GM19324 (cell line): ENCODE data around the gene MOCS2.
A peak's percentile ranks its signal among the peaks of the same experiment; 100 is the strongest.

ENCODE experiments used
- ATAC-seq: cut with Tn5 transposase; IDR thresholded peaks from one replicate; pipeline ENCODE4 v1.9.1; 2021; ENCODE audit warnings: mild to moderate bottlenecking, moderate library complexity; ENCODE audit not compliant: unreplicated experiment, low FRiP score

The MOCS2 gene

GRCh38 chr5:53095931-53096525 lies 13.5 kb downstream of the MOCS2 start:
- no peak for ATAC-seq

DNA sequence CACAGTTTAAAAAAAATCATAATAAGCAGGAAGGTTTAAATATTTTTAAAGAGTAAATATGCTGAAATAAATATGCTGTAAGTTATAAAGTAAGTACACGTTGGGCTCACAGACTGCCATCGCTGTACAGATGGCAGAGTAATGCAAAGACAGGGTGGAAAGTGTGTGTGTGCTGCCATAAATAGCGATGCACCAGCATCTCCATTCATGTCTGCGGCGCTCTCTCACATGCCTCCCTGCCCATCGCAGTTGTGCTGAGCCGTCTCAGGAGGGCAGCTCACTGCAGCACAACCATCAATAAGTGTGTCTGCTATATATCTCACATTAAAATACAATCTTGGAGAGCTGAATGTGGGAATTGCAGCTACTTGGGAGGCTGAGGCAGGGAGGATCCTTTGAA lies 14.3 kb downstream of the MOCS2 start:
- ATAC-seq = no peak

GRCh38 chr5:53092242-53092641 lies 17.3 kb downstream of the MOCS2 start:
- no peak for ATAC-seq

DNA sequence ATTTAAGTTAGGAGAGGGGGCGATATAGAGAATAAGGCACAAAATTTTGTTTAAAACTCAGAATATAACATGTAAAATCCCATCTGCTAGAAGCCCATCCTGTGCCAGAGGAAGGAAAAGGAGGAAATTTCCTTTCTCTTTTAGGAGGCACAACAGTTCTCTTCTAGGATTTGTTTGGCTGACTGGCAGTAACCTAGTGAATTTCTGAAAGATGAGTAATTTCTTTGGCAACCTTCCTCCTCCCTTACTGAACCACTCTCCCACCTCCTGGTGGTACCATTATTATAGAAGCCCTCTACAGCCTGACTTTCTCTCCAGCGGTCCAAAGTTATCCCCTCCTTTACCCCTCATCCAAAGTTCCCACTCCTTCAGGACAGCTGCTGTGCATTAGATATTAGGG lies 18.3 kb downstream of the MOCS2 start:
- no peak for ATAC-seq

GRCh38 chr5:53090229-53090628 lies 19.3 kb downstream of the MOCS2 start:
- no peak for ATAC-seq

GRCh38 chr5:53089481-53089991 lies 20.0 kb downstream of the MOCS2 start:
- peak; percentile 95 for ATAC-seq

DNA sequence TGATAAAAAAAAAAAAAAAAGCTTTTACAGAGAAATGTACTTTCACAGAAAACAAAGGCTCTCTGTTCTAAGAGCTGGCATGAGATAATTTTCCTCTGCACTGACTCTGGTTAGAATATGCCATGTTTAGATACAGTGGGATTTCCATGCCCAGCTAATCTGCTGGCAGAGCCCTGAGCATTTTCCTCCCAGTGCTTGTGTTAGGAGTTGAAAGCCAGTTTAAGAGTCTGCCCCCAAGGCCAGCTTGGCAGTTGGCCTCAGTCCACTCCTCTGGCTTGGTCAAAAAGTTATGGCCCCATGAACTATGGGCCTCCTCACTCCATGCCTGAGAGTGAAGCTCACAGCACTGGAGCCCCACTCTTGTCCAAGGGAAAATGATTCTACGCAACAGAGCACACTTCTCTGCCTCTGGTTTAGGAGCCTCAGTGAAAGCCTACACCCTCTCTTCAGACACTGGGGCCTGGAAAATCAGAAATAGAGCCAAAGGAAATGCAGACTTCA lies 21.9 kb downstream of the MOCS2 start:
- no peak for ATAC-seq

DNA sequence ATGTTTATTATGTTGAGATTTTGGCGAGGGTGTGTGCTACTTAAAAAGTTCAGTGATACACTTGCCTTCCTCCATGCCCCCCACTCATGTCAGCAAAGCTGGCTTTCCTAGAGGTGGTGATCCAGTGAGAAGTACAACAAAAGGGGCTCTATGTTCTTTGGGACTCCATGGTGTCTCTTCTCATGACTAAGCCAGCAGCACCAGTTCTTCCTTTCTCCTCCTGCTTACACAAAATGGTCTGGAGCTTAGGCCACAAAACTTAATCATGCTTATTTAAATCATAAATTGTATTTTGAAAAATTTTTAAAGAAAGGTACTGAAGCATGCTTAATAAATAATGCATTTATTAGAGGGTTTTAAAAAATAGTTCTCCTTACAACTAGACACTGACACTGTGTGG lies 22.4 kb downstream of the MOCS2 start:
- ATAC-seq = no peak

DNA sequence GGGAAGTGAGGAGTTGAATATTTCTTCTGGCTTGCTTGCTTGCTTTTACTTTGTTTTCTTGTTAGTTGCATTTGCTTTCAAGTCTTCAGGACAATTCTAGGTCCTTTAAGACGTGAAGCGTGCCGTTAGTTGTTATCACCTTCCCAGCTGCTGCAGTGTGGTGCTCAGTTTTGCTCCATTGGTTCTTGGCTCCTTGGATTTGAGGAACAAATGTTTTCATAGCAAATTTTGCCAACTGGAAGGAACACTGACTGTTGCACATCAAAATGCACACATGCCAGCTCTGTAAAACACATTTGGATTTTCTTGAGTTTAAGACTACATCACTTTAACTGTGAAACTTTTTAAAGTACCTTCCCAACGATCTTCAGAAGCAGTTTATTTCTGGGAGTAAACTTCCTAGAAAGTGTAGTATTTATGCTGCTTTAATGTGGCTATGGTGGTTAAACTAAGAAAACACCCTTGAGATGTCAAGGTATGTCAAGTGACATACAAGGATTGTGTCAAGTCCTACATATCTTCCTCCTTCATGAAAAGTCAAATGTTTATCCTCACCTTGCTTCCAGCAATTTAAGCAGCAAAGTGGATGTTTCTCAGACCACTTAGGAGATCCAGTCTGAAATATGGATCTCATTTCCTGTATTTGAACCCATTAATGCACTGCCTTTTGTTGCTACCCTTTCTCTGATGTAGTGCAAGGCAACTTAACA lies 24.9 kb downstream of the MOCS2 start:
- no peak for ATAC-seq

DNA sequence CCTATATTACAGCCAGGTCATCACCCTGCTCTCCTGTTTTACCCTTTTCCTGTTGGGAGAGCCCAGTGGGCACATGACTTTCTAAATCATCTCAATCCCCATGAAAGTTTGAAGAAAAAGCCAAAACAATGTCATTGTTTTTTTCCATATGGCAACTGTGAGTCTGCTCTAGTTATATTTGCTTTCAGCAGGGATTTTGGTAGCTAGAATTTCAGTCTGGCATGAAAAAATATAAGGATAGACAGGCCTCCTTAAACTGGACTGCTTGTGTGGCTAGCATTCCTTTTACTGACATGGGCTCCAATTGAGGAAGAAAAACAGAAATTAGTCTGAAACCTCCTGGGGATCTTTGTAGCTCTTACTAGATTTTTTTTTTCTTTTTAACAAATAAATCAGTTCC lies 25.6 kb downstream of the MOCS2 start:
- no peak for ATAC-seq

DNA sequence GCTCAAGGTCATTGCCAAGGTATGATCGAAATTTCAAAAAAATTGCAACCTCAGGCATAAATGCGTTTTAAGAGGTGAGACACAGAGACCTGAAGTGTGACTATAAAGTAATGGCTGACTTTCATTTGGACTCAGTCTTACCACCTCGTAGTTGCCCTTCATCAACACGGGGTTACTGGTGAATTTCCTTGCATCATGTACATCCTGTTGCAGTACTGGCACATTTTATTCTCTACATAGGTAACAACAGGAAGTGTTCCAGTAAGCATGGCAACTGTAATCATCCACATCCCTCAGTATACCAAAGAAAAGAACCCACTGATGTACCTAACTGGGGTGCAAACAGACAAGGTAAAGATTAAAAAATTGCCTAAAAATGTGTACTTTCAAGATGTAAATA lies 29.3 kb downstream of the MOCS2 start:
- no peak for ATAC-seq

GRCh38 chr5:53076014-53076583 lies 33.5 kb downstream of the MOCS2 start:
- ATAC-seq = no peak

DNA sequence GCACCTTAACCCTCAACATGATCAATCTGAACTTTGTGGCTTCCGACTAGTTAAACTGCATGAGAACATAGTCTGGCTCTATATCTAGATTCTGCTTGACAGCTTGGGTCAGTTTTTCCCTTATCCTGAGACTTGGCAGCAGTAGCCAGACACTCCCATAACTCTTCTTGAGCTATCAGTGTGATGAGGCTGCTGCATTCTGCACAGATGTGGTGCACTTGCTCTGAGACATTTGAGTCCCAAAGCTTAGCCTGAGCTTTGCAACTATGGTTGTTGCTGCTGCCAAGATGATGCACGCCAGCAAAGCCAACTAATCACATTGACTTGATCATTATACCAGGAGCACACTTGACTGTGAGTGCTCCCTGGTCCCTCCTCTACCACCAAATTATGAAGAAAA lies 36.2 kb downstream of the MOCS2 start:
- ATAC-seq = no peak

DNA sequence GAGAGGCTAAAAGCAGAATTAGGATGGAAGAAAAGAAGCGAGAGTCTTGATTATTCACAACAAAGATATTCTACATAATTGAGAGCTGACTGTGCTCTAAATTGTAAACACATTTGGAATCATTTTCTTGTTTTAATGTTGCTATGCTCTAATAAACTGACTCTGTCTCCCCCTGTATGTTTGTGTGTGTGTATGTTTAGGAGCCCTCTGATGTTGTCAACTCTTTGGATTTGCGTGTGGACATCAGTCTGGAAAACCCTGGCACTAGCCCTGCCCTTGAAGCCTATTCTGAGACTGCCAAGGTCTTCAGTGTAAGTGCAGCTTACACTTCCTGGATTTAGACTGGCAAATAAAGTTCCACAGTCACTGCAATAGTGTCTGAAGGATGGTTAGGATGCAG lies 37.8 kb downstream of the MOCS2 start:
- ATAC-seq = no peak

DNA sequence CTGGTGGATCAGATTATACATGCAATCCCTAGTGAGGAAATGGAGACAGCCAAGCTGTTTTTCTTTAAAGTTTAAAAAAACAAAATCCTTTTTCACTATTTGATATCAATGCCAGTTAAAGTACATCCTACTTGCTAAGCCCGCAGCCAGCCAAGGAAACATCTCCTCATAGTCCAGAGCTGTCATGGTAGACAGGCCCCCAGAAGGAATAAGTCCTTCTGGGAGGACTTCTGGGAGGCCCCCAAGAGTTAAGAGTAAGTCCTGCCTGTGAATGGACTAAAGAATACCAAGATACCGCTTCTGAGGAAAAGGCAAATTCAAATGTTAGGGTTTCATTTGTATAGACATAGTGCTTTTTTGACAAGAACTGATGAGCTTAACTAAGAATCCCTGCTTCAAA lies 38.3 kb downstream of the MOCS2 start:
- no peak for ATAC-seq

GRCh38 chr5:53069626-53070025 lies 39.9 kb downstream of the MOCS2 start:
- ATAC-seq = no peak

- no peak for ATAC-seq
Measured at GRCh38 chr5:53068291-53068836, 41.2 kb downstream of the MOCS2 start.

DNA sequence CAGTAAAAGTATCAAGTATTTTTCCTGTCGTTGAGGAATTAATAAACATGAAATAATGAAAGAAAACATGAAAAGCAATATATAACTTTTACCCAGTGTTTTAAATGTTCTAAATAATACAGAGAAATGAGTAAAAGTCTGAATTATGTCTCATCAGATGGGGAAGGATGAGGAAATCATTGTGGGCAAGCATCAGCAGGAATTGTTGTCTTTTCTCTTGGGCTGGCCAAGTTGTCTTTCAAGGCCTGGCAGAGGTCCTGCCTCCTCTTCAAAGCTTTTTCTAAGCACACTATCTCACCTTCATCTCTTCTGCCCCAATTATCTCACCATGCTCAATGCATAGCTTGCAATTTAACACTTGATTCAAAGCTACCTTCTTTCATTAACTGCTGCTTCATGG lies 41.9 kb downstream of the MOCS2 start:
- ATAC-seq = no peak

DNA sequence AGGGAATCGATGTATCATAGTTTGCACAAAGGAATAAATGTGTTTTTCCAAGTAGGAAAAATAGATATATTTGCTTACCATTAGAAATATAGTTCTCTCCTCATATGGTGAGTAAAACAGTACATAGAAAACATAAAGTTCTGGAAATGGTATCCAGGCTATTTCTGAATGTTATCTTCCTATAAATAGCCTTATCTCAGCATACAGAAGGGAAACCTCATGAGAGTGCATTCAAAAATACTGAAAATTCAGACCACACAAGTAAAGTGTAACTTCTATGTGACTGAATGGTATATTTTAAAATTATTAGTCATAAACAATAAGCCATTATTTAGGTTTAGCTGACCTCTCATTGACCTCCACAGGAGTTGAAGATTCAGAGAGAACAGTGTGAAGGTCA lies 43.5 kb downstream of the MOCS2 start:
- ATAC-seq = no peak

DNA sequence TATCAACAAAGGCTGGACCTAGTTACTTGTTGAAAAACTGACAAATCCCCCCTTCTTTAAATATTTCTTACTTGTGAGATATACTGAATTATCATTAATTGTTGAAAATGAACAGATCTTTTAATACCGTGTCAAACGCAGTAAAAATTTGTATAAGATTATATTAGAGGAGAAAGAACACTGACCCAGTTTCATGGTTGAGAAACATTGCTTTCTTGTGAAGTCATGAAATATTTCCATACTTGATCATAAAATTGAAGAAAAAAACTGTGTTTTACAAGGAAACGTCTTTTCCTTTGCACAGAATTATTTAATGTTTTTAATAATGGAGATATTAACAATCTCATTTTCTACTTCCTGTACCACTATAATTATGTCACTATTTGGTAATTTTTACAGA lies 45.8 kb downstream of the MOCS2 start:
- ATAC-seq = no peak

DNA sequence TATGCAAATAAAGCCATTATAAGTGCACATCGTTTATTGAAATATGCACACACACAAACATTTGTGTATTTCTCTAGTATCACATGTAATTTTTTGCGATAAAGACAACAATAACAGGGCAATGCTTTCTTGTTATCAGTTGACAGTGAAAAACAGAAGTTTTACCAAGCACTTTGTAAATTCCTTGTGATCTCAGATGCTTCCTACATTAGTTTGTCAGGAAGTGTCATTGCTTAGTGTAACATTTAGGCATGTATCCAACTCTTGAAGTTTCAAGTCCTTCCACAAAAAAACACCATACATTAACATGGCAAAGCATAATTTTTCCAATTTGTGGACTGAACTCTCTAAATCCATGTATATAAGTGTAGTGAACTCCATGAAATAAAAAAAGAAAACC lies 46.4 kb downstream of the MOCS2 start:
- ATAC-seq = no peak

DNA sequence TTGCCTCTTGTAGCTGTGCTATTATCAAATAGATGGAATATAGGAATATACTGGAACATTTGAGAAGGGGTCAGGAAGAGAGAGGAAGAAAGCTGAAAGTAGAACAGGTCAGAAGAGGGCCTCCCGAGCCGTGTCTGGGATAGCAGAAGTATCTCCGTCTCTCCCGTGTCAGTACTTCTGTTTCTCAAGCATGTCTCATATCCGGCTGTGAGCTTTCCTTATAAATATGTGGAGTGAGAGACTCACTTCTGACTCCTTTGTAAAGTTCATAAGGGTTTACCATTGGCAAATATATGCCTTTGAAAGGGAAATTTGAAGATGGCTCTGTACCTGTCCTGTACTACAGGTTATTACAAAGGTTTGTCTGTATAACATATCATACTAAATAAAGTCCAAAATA lies 50.3 kb downstream of the MOCS2 start:
- ATAC-seq = no peak
